ENCODE measurements around the gene KRT33A.
"Not testable (repeated sequence)": the region's sequence is repeated elsewhere in the genome, so short reads cannot be mapped to it uniquely, and the experiment has no call there.

KRT33A gene

DNA sequence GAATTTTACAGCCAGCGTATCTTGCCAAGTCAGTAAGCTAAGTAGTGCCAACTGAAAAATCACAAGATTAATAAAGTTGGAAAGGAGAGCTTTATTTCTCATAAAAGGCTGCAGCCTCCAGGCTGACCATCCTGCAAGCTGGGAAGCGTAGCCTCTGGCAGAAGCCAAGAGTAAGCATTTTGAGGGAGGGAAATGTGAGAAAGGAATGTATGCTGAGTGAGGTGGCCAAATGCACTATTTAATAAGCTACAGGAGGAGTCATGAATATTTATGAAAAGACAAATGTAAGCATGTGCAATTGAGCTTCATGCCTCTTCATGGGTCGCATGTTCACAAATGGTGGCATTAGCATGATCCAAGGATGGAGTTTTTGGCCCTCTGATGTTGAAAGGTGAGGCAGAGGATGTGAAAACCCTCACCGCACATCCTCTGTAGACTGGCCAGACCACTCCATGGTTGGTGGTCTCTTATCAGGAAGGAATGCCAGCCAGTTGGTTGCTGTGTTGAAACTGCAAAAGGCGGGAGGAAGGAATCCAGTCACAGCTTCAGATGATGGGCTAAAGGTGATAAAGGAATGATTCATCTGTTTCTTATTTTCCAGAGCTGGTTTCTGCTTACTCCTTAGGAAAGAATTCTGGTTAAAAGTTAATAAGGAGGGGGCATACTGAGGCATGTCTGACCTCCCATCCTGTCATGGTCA, 9.8 kb upstream of the KRT33A start:
- DNase-seq: no peak

DNA sequence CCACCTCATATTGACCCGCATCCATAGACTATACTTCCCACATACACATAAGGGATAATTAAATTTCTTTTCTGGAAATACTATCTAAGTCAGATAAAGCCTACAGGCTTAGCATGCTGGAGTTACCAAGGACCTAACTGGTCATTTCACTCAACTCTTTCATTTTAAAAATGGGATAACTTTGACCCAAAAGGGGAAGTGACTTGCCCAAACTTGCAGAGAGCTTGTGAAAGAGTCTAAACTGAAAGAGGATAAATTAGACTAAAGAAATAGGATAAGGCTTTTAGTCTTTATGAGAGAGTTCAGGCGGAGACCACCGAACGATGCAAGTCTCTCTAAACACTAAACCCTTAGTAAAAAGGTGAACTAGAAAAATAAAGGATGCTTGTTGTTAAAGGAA, 3.9 kb upstream of the KRT33A start:
- no peak for DNase-seq

DNA sequence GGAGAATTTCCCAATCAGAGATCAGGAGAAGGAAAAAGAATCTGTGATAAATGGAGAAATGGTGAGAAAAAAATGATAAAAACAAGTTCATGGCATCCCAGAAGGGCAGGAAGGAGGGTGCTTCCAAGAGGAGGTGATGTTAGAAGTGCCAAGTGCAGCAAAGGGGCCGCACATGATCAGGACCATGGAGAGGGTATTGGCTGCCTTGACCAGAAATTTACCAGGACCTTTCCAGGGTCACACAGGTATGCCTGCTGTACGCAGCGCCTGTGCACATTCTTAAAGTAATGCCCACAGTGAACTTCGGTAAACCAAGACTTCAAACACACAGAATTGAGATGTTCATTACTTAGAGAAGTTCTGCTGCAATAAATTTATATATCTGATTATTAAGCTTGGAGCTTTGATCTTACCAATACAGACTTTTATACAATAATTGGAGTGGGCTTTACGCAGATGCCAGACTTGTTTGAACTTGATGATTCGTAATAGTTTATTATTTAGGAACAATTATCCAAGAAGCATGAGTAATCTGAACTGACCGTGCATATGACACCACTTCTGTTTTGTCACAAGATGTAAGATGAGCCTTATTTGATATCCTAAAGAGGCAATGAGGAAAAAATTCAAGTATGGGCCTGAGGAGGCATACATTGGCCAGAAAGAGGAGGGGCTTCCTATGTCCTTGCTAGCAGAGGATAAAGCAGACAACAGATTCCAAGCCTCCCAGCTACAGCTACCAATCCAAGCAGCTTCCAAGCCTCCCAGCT, 2.2 kb upstream of the KRT33A start:
- DNase-seq: no peak

DNA sequence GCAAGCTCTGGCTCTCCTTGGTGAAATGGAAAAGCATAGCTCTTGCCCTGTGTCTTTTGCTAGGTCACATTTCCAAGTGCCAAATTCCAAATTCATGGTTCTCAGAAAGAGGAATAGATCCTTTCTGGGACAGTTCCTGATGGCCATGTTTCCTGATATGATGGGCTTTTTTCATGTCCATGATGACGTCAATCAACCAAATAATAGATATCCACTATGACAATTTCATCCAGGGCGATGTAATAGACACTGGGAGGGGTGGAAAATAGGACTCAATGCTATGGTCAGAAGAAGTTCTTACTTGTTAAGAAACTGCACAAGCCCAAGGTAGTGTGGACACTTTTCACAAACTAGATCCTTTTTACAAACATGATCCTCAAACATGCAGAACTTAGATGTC, 549 bp upstream of the KRT33A start:
- no peak for DNase-seq

DNA sequence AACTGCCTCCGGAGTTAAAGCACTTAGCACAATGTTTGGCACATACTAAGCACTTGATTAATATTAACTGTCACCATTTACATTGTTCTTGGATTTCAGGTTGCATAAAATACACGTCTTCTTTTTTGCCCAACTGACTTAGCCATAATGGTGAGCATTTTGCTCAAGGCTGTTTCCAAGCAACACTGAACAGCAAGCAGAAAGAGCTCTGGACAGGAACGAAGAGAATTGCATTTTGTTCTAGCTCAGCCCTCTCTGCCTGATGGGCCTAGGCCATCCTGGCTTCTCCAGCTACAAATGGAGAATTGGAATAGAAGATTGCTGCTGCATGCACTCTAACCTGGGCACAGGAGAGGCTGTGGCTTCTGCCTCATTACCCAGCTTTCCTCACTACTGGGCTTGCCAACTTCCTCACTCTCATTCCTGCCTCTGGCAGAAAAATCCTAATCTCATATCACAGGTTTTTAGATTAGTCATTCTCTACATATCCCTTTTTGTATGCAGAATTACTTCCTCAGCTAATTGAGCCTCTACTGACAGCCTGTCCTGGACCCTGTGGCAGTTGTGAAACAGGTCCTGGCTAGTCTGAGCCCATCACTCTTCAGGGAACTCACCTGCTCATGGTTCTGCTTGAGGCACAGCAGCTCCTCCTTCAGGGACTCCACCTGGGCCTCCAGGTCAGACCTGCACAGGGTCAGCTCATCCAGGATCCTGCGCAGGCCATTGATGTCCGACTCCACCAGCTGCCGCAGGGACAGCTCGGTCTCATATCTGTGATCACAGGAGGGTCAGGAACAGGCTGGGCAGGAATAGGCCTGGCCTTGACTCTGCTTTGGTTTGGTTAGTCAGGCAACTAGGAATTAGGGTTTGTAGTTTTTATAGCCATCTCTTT, 2.5 kb downstream of the KRT33A start:
- DNase-seq: no peak

DNA sequence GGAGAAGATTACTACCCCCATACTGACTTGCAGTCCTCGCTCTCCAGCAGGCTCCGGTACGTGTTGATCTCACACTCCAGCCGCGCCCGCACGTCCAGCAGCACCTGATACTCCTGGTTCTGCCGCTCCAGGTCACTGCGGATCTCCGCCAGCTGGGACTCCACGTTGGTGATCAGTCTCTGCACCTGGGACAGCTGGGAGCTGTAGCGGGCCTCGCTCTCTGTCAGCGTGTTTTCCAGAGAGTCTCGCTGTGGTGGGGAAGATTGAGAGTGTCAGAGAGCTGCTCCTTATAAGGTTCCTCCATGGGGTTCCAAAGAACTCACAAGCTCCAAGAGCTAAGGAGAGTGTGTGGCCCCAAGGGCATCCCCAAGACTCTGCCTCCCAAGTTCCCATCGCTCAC, 4.2 kb downstream of the KRT33A start:
- DNase-seq: not testable (repeated sequence)

DNA sequence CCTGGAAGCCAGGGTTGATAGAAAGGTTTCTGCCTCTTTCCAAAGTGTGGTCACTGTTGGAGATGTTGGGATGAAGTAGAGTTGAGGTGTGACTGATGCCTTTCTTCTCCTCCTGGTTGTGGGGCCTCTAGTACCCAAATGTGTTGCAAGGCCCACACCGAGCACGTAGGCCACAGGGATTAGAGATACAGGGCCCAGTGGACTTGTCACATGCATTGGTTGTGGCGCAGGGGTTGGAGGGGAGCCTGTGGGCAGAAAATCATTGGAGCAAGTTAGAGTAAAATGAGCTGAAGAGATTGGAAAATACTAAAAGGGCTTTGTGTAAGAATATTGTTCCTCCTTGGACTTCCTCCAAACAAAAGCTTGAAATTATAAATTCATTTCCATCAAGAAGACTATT, 4.6 kb downstream of the KRT33A start:
- DNase-seq: no peak

DNA sequence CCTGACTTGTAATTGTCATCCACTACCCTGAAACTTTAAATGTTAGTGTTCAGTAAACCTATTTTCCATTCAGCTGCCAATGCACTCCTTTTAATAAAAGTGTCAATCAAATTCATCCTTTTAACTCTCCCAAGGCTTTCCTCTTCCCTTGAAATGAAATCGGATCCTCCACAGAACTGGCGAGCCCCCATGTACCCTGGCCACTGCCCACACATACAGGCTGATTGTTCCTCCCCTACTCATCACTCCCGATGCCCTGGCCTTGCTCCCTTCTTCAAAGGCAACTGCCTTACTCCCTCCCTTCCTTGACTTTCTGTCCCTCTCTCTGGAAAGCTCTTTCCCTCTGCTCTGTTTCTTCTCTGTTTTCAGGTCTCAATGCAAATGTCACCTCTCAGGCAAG, 7.6 kb downstream of the KRT33A start:
- DNase-seq: no peak

DNA sequence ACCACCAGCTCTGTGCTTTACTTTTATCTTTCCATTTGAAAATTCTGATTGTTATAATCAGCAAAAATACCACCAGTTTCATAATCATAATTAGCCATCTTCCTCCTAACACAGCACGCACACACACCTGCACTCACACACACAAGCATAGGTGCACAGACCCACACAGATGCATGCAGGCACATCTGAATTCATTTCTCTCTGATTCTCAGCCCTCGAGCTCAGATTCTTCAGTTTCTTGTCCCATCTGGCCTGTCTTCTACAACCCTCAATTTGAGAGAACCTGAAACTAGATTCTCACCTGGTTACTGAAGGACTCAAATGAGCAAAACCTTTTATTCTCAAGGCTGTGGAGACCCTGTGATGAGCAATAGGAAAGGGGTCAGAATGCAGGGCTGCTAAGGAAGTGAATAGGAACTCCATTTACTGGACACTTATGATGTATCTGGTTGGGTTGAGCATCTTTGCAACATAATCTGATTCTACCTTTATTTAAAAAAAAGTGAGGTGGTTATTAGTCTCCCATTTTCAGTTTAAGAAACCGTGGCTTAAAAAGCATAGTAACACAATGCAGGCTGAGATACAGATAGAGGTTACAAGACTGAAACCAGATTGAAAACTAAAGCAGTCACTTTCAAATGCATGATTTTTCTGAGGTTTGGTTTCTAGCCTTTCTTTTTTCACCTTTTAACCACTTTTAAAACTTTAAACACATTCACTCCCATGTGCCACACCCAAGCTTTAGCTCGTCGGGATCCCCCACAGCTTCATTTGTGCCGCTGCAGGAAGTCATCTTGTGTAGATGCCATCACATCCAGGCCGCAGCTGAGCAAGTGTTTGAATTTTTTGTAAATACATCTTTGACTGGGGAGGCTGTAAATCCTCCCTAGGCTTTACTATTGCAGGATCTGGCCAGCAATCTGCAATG, 9.4 kb downstream of the KRT33A start:
- no peak for DNase-seq

DNA sequence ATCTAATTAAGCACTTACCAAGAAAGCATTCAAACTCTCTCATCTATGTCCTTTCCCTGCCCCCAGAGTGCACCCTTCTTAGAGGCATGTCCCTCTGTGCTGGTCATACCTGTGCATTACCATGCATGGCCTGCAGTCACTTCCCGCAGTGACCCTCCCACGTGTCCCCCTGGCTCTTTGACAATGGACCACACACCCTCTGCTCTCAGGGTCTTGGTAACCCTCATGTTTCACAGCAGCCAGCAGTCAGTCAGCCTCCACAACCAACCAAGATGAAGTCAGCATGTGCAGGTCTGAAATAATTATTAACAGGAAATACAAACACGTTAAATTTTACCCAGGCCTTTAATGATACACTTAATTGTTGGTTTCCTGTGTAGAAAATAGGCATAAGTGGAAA, 10.1 kb downstream of the KRT33A start:
- no peak for DNase-seq

DNA sequence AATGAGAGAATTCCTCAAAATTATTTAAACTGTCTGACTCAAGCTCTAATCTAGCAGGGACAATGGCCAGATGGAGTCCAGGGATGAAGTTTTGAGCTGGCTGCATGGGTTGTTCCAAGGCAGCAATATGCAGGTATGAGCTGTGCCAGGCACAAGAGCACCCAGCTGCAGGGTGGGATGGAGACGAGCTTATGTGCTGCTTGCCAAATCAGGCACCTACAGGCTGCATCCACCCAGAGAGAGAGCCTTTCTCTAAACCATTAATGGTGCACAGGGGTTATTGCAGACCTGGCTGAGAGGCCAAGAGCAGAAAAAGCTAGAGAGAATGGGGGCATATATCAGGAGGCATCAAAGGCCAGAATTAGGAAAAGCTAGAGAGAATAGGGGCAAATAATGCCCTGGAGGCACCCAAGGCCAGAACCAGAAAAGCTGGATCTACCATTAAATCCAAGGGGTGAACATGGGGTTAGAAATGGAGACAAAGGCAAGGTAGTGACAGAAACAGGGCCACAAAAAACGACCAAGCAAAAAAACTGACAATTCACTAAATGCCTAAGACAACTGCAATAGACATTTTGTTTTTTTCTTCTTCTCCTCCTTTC, 11.0 kb downstream of the KRT33A start:
- DNase-seq: no peak

DNA sequence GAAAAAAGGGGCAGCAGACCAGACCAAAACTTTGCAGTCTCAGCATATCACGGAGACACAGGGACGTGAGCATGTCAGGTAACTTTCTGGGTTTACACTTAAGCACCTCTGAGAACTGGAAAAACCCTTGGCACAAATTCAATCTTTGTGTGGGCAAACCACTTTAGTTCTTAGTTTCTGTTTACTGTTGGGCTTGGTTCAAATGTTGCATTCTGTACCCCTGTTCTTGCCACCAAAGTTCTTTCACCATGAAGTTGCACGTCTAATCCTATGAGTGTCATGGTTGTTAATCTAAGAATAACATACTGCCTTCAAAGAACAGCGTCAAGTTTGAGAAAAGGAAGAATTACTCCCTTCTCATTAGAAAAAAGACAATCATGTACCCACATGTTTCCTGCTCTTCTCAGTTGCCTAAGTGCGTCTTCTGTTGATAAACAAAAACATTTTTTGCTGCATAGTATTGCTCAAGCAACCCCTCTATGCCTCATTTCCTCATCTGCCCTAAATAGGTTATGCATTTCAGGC, 11.6 kb downstream of the KRT33A start:
- DNase-seq: no peak

DNA sequence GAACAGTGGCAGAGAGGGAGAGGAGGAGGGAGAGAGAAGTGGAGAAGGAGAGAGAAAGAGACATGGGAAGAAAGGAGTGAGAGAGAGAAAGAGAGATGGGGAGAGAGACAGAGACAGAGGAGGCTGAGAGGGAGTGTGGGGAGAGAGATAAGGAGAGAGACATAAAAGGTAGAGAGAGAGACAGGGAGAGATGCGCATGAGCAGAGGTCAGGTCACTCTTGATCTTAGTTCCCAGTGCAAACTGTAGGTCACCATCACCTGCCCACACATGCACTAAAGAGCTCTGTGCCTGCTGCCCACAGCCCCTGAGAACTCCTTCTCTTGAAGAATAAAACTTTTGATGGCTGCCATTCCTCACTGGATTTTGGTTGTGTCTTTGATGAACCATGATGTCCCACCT, 14.9 kb downstream of the KRT33A start:
- DNase-seq: no peak

DNA sequence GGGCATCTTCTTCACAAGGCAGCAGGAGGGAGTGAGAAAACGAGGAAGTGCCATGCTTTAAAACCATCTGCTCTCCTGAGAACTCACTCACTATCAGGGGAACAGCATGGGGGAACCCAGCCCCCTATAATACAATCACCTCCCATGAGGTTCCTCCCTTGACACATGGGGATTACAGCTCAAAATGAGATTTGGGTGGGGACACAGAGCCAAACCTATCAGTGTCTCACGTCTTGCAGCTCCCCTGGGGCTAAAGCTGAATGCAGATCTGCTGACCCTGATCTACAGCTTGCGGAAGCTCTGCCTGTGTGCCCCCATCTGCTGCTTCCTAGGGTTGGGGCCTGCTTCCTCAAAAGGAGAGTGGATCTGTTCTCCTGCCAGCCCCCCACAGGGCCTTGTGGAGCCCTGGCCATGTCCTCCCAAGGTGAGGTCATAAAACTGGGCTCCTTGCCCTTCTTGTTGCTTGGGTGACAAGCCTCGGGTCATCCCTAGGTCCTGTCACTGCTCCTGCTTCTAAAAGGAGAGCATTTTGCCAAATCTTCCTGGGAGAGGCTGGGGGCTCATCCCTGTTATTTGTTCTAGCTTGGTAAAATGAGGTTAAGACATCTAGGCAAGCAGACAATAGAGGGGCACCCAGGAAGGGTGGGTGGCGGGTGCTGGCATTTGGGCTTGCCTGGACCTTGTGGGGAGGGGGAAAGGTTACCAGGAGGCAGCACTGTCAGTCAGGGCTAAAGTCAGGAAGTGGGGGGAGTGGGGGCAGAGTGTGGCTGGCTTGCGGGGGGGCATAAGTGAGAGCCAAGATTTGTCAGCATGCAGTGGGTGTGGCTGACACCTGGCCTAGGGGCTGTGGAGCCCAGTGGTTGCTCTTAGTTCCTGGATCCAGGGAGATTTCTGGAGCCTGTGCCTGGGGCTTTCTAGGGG, 16.0 kb downstream of the KRT33A start:
- no peak for DNase-seq

DNA sequence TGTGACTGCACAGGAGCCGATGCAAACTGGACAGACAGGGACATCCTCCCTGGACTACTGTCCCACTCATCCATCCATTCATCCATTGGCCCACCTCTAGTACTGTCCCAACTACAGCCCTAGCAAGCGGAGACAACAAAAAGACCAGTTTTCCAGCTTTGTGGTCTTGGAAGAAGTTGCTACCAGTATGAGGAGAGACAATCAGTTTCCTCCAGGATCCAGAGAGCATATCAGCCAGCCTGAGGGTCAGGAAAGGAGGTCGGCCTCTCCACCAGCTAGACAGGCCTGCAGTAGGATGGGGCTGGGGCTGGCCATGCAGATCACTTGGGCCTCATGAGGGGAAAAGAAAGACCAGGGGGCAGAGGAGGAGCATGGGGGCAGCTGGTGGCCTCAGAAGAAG, 16.8 kb downstream of the KRT33A start:
- DNase-seq: no peak

DNA sequence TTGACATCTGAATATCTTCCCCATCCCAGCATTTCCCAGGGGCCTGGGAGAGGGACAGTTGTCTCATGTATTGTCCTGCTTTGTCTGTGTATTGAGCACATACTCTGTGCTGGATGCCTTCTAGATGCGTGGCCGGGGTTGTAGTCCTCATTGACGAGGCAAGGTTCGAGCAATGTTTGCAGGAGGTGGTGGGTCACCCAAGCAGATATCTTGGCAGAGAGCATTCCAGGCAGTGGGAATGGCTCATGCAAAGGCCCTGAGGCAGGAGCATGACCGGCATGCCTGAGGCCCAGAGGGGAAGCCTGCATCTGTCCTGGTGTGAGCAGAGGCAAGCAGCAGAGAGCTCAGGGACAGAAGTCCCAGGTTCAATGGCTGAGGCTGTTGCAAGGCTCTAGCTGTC, 17.5 kb downstream of the KRT33A start:
- DNase-seq: no peak

DNA sequence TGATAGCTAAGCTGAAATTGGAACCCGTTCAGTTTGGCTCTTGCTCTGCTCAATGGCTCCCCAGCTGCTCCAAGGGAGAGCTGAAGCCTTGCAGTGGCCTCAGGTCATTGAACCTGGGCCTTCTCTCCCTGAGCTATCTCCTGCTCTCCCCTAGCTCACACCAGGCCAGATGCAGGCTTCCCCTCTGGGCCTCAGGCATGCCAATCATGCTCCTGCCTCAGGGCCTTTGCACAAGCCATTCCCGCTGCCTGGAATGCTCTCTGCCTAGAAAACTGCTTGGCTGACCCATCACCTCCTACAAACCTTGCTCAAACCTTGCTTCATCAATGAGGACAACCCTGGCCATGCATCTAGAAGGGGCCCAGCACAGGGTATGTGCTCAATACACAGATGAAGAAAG, 18.4 kb downstream of the KRT33A start:
- DNase-seq: no peak

DNA sequence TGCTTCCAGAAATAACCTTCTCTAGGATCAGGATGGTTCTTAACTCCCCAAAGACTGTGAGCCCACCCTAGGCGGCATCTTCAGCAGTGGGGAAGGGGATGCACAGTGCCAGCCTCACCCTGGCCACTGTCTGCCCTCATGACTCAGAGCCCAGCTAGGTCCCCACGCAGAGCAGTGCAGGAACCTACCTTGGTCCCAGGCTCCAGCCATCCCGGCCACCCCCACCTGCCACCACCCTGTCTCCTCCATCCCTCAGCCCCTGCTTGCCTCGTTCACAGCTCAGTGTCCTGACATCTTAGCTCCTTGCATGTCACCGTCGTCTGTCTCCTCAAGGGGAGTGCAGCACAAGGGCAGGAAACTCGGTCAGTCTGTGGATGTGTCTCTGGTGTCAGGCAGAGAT, 19.0 kb downstream of the KRT33A start:
- DNase-seq: no peak

DNA sequence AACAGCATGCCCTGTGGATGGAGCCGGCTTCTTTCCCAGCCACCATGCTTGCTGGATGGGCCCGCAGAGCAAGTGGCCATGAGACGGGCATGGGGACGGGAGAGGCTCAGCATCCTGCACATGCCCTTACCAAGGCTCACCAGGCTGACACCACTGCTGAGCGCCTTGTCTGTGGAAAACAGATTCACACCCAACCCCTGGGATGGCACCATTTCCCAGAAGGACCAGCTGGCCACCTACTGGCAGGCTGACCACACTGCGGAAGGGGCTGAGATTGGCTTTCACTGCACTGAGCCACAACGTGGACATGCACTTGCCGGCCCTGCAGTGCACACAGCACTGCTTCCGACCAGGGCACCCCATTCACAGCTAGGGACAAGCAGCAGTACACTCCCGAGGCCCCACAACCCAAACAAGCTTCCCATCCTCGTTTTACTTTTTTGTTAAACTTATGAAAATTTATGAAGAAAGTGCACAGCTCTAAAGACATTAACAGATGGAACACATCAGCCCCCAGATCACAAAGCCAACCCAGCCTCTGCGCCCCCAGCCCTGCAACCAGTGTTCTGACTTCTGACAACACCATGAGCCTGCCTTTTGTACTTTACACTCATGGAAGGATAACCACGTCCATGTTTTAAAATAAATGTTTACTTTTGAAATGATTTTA, 21.2 kb downstream of the KRT33A start:
- peak; percentile 31 for DNase-seq

DNA sequence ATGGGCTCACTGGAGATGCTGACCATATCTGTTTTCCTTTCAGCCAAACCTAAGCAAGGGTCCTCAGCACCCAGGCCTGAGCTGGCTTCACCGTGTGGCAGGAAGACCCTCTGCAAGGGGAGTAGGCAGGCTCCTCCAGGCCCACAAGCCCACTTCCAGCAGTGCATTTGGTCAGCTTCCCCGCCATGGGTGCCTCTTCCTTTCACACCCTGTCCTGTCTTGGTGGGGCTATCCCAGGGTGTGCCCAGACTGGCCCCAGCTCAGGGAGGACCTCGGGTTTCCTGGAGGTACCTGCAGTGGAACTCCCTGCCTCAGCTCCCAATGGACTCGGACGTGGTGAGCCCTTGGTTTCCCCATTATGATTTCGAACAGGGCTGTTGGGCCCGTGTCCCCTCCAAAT, 22.4 kb downstream of the KRT33A start:
- no peak for DNase-seq

Data from femur (tissue), 1 donor.